Measurements from ENCODE around the gene ZYG11B.
"Not testable (repeated sequence)": the region's sequence is repeated elsewhere in the genome, so short reads cannot be mapped to it uniquely, and the experiment has no call there.

The ZYG11B gene

GRCh38 chr1:52759908-52760307 is 33.7 kb downstream of the ZYG11B start:
- DNase-seq = no peak

- DNase-seq = no peak
Observed at GRCh38 chr1:52767596-52768280, 41.5 kb downstream of the ZYG11B start.

- DNase-seq = no peak
Observed at GRCh38 chr1:52769346-52770033, 43.2 kb downstream of the ZYG11B start.

- no peak for DNase-seq
Observed at GRCh38 chr1:52771384-52771783, 45.1 kb downstream of the ZYG11B start.

DNA sequence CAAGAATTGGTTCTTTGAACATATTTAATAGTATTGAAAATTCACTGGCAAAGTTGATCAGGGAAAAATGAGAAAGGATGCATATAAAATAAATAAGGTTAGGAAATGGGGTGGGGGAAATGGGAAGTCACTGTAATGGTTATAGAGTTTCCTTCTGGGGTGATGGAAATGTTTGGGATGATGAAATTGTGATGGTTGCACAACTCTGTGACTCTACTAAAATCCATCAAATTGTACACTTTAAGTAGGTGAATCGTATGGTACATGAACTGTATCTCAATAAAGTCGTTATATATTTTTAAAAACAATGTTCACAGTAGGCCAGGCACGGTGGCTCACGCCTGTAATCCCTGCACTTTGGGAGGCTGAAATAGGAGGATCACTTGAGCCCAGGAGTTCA is 59.9 kb downstream of the ZYG11B start:
- no peak for DNase-seq

DNA sequence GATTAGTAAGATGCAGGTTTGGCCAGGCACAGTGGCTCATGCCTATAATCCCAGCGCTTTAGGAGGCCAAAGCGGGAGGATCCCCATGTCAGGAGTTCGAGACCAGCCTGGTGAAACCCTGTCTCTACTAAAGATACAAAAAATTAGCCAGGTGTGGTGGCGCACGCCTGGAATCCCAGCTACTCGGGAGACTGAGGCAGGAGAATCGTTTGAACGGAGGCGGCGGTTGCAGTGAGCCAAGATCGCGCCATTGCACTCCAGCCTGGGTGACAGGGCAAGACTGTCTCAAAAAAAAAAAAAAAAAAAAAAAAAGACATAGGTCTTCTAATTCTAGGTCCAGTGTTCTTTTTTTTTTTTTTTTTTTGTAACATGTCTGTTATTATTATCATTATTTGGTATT is 64.2 kb downstream of the ZYG11B start:
- not testable (repeated sequence) for DNase-seq

- no peak for DNase-seq
Observed at GRCh38 chr1:52792036-52792435, 65.8 kb downstream of the ZYG11B start.

- DNase-seq = not testable (repeated sequence)
Observed at GRCh38 chr1:52793717-52794116, 67.5 kb downstream of the ZYG11B start.

DNA sequence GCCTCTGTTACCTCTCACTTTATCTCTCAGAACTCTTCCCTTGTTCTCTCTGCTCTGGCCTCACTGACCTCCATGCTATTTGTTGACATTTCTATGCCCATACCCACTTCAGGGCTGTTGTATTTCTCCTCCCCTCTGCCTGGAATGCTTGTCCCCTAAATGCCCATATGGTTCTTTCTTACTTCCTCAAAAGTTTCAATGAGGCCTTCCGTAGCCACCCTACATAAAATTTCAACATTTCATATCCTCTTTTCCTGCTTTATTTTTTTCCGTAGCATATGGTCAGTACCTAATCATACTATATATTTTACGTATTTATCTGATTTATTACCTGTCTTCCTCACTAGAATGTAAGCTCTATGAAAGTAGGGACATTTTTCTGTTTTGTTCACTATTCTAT is 69.2 kb downstream of the ZYG11B start:
- no peak for DNase-seq

DNA sequence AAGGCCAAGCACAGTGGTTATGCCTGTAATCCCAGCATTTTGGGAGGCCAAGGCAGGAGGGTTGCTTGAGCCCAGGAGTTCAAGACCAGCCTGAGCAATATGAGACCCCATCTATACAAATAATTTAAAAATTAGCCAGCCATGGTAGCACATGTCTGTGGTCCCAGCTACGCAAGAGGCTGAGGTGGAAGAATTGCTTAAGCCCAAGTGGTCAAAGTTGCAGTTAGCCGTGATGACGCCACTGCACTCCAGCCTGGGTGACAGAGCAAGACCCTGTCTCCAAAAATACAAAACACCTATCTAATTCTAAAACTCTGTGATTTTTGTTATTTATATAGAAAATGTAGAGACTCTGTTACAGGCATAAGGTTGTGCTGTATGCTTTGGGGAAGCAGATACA is 72.1 kb downstream of the ZYG11B start:
- no peak for DNase-seq

DNA sequence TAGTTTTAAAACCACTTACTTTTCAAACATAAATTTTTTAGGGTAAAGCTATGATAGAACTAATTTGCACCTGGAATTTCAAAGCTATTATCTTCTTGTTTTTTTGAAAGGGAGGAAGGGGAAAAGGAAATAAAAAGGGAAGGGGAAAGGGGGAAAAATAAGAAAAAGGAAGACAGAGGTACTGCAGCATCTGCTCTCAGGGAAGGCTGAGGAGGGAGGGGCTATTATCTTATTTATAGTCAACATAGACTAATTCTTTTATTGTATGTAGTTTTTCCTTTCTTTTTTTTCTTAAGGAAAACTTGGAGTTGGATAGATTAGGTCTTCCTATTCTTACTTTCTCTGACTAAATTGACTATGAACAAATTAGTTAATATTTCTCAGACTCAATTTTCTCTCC is 74.8 kb downstream of the ZYG11B start:
- no peak for DNase-seq

GRCh38 chr1:52804083-52804482 is 77.8 kb downstream of the ZYG11B start:
- not testable (repeated sequence) for DNase-seq

DNA sequence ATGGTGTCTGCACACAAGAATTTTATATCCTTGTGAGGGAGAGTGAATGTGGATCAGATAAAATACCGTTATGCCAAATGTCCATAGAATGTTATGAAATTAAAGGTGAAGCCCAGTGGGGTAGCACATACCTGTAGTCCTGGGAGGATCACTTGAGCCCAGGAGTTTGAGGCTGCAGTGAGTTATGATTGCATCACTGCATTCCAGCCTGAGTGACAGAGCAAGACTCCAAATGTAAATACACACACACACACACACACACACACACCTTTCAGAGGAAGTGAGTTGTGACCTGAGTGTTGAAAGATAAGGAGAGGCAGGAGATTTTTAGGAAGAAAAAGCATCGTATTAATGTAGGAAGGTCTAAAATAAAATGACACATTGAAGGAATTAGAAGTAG is 88.2 kb downstream of the ZYG11B start:
- DNase-seq = no peak

DNA sequence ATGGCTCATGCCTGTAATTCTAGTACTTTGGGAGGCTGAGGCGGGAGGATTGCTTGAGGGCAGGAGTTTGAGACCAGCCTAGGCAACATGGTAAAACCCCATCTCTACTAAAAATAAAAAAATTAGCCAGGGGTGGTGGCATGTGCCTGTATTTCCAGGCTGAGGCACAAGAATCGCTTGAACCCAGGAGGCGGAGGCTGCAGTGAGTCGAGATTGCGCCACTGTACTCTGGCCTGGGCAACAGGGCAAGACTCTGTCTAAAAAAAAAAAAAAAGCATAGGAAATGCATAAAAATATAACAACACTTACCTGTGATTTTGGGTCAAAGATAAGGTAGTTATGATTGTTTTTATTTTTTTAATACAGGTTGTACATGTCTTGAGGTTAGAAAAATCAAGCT is 94.6 kb downstream of the ZYG11B start:
- DNase-seq = not testable (repeated sequence)

GRCh38 chr1:52825868-52826267 is 99.6 kb downstream of the ZYG11B start:
- DNase-seq = no peak

DNA sequence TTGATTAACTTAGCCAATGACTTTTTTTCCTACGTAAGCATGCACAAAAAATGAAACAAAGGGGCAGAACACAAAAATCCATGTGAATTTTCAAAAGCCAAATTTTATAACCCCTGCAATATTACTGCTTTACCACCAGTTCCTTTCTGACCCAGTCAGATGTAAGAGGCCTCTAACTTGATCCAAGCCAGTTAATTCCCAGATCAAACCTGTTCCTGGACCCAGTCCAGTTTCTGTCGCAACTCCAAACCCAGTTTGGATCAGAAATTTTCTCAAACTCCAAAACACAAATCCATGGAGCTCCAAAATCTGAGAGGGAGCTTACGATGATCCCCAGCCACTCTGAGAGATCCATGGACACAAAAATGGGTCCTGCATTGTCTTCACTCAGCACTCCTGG is 108.5 kb downstream of the ZYG11B start:
- no peak for DNase-seq

DNA sequence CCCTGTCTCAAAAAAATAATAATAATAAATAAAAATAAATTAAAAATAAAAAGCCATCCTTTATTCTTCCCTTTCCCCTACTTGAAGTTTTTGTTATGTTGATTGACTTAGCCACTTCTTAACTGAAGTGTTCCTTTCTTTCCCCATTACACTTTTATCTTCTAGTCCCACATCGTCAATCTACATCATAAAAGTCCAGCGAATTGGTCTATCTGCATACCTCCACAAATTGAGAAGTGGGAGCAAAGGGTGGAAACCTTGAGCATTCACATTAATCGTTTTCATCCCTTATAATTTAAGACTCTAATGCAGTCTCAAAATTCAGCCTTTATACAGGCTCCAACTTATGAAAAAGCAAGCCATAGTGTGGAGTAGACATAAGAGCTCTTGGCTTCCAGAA is 109.8 kb downstream of the ZYG11B start:
- DNase-seq = no peak

DNA sequence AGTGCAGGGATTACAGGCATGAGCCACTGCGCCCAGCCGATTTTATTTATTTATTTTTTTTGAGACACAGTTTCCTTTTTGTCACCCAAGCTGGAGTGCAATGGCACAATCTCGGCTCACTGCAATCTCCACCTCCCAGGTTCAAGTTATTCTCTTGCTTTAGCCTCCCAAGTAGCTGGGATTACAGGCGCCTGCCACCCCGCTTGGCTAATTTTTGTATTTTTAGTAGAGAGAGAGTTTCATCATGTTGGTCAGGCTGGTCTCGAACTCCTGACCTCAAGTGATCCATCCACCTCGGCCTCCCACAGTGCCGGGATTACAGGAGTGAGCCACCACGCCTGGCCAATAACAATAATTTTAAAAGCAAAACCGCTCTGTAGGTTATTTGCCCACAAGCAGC is 112.9 kb downstream of the ZYG11B start:
- DNase-seq = not testable (repeated sequence)

DNA sequence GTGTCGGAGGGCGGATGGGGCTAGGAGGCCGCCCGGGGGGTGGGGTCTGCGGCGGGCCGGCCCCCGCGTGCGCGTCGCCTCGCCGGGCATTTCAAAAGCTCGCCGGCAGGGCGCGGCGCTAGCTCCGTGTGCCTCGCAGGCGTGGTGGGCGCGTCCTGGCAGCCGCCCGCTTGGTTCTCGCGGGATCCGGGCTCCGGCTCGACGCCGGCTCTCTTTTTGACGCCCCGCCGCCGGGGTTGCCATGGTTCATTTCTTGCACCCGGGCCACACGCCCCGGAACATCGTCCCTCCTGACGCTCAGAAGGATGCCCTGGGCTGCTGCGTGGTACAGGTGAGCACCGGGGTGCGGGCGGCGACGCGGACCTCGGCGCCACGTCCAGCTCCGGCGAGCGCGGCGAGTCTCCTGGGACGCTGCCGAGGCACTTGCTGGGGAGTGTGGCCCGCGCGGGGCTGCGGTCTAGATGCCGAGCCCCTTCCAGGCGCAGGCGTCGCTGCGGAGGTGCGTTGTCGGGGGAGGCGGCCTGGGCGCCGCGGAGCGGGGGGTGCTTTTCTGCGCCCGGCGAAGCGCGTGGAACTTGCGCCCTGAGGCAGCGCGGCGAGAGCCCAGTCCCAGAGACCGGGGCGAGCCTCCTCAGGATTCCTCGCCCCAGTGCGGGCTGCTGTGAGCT is 116.5 kb downstream of the ZYG11B start, which contains the start of gene ZYG11A:
TSS of gene ZYG11A (plus strand) at position 118 of the 668 bp plus-strand sequence. CDS start at position 242, 124 bp downstream.
- DNase-seq = peak; percentile 23

GRCh38 chr1:52845119-52845518 is 118.9 kb downstream of the ZYG11B start:
- DNase-seq = not testable (repeated sequence)

GRCh38 chr1:52848423-52848822 is 122.2 kb downstream of the ZYG11B start:
- no peak for DNase-seq

- no peak for DNase-seq
Observed at GRCh38 chr1:52850951-52851350, 124.7 kb downstream of the ZYG11B start.

DNA sequence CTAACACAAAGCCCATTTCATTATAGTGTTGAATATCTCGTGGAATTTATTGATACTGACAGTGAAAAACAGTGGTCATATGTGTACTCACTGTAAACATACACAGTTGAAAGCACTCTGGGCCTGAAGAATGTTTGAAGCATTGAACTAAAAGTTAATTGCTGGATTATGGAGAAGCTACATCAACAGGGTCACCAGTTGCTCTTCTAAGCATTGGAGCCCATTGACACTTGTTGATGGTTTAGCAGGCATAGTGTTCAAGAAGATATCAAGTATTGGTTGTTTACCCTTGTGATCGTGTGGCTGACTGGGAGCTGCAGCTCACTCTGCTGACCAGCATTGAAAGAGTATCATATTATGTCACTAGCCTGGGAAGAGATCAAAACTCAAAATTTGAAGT is 126.6 kb downstream of the ZYG11B start:
- DNase-seq = no peak

DNA sequence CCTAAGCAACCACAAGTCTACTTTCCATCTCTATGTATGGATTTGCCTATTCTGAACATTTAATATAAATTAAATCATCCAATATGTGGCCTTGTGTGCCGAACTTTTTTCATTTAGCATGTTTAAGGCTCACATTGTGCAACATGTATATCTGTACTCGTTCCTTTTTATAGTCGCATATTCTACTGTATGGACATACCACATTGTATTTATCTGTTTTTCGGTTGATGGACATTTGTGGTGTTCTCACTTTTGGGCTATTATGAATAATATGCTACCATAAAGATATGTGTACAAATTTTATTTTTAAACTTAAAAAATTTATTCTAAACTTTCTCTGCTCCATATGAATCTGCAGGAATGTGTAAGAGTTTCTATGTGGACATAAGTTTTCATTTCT is 129.3 kb downstream of the ZYG11B start:
- no peak for DNase-seq
